Epidermal melanocyte (primary cell): ENCODE results near the gene TBX2.

Experiments
- DNase-seq: peaks from one replicate; pipeline ENCODE4 v3.0.0; 2011; ENCODE audit warnings: low spot score; ENCODE audit not compliant: insufficient read length

The TBX2 gene

DNA sequence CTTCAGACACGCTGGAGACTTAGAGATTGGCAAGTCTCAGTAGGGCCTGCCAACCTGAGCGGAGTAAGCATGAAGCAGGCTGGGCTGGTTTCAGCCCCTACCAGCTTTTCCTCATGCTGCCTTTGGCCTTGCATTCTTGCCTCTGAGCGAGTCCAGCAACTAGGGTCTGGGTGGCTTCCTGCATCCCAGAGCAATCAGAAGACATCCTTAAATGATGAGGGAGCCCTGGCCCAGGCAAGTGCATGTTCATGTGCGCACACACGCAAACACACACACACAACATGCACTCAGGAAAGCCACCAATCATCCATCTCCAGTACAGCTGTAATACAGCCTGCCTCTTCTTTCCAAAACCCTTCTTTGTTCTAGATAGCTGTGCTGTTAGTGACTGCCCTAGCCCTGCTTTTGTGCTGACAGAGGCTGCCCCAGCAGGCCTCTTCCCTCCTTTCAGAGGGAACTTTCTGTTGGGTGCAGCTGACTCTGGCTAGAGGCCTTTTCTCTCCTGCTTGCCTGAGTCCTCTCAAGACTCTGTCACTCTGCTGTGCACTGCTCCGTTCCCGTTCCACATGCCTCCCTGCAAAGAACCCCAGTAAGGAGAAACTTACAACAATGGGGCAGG lies 30.7 kb upstream of the TBX2 start:
- no peak for DNase-seq

DNA sequence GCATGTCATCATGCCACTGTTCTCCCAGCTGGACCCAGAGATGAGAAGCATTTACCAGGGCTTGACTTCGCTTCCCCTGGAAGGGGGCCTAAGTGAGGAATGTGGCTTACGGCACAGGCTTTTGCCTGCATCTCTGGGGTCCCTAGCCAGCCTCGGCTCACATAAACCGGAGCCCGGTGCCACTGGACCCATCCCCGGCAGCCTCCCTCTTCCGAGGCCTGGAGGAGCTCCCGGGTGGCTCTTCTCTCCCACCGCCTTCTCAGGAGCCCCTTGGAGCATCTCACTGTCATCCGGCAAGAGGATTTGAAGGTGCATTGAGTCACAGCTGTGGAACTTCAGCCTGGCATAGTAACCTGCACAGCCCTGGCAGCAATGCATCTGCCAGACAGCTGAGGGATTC lies 29.9 kb upstream of the TBX2 start:
- DNase-seq: no peak

DNA sequence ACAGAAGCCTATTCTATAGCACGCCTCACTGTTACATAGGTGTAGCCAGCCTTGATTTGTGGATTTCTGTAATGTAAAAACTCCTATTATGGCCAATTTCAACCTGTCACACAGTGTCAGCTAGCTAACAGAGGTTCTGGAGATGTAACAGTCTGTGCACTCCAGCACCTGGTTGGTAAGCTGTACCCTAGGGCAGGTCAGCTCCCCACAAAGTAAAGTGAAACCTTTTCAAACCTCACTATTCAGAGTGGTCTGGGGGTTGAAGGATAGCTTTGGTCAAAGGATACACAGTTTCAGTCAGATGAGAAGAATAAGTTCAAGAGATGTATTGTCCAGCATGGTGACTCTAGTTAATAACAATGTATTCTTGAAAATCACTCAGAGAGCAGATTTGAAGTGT lies 28.5 kb upstream of the TBX2 start:
- DNase-seq: no peak

GRCh38 chr17:61371606-61372005 lies 28.0 kb upstream of the TBX2 start:
- DNase-seq: no peak

- no peak for DNase-seq
Observed at GRCh38 chr17:61372436-61372835, 27.2 kb upstream of the TBX2 start.

- no peak for DNase-seq
Observed at GRCh38 chr17:61376931-61377838, 22.5 kb upstream of the TBX2 start.

DNA sequence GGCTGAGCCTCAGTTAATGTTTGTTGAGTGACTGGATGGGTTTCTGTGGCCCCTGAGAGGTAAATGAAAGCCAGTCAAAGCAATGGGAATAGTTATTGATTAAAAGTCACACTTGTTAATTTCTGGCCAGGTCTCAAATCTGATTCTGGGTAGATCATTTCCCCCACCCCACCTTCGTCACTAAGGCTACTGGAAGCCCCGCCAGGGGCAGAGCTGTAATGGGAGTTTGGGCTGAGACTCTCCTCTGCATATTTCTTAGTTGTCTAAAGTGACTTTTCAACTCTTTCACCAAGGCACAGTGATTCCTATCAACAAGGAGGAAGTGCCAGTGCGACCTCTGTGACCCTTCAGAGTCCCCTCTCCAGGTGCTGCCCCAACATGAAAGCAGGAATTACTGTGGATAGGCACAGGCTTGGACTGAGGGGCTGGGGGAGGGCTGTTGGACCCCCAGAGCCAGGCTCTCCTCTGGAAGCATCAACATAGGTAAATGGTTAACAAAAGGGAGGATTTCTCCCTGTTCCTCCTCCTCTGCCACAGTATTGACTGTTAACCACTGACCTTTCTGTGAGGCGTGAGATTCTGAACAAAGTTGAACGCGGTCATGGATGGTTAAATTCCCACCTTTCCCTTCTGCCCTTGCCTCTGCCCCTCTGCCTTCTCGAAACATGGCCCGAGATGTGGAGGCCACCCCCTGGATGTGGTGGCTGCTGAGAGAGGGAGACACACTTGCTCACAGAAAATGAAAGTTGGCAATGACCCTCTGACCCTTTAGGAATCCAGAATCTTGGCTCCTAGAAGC lies 20.8 kb upstream of the TBX2 start:
- no peak for DNase-seq

DNA sequence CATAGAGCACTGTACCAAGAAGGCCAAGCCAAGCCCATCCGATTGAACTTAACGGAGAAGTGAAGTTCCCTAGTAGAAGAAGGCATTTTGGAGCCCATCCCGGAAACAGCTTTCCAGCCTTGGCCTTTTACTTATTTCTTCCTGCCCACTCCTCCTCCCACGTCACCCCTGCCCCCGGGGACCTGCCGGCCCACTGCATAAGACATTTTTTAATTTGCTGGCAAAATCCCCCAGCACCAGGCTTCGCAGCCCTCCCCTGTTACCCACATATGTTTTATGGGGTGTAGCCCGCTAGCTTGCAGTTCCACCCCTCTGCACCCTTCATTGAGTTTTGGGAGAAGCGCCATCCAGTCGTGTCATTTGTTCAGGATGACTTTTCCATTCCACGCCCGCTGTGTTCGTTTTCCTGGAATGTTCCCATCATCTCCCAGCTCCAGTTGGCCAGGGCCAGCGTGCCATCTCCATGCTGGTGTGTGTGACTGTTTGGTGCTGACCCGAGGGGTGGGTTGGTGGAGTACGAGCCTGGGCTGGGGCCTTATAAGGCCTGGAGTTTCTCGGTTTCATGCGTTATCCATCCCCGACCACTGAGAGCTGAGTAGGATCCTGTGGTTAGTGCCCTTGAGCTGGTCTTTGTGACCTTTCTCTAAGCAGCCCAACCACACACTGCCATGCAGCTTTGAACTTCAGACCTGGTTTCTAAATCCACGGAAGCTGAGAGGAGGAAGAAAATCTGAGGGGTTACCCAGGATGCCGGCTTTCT lies 20.0 kb upstream of the TBX2 start:
- DNase-seq: no peak

DNA sequence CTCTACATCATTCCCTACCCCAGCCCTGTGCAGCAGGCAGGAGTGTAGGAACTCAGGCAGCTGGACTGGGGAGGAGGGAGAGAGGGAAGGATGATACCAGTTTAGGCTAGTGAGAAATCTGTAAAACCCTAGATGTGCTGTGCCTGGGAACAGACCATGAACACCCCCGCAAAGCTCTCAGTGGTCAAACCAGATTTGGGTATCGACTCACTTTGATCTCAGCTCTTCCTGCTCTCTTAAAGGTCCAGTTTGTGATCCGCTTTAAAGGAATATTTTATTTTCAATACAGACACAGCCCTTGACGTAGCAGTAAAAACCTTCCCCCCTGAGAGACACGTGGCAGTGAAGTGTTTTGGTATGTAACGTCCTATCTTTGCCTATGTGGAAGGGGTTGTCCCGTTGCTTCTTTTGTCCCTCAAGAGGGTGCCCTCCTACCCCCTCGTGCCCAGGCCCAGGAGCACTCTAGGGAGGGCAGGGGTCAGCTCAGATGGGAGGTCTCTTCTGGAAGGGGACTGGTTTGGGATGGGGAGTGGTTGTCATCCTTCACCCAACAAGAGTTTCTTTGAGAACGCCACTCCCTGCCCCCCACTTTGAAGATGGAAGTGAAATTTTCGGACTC lies 19.3 kb upstream of the TBX2 start:
- no peak for DNase-seq

- DNase-seq: no peak
Observed at GRCh38 chr17:61380836-61381525, 18.7 kb upstream of the TBX2 start.

DNA sequence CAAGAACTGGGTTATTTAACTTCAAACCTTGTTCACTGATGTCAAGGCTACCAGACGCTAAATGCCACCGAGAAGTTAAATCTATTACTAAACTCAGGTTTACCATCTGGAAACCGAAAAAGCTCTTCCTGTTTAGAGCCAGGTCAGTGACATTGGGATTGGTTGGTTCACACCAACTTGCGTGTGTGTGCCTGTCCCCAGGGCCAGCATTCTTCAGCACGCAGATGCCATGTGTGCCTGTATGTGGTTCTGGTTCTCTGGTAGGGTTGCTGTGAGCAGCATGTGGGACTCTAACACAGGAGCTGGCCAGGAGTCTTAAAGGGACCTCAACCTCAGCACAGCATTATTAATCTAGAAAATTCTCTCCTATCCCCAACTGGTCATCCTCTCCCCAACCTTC lies 18.1 kb upstream of the TBX2 start:
- no peak for DNase-seq

GRCh38 chr17:61382796-61383688 lies 16.6 kb upstream of the TBX2 start:
- no peak for DNase-seq

GRCh38 chr17:61383689-61384201 lies 15.9 kb upstream of the TBX2 start:
- DNase-seq: no peak

- DNase-seq: no peak
Observed at GRCh38 chr17:61384354-61384691, 15.3 kb upstream of the TBX2 start.

GRCh38 chr17:61384692-61385576 lies 14.7 kb upstream of the TBX2 start:
- DNase-seq: no peak

- DNase-seq: no peak
Observed at GRCh38 chr17:61385577-61386236, 13.9 kb upstream of the TBX2 start.

- no peak for DNase-seq
Observed at GRCh38 chr17:61386251-61386650, 13.4 kb upstream of the TBX2 start.

DNA sequence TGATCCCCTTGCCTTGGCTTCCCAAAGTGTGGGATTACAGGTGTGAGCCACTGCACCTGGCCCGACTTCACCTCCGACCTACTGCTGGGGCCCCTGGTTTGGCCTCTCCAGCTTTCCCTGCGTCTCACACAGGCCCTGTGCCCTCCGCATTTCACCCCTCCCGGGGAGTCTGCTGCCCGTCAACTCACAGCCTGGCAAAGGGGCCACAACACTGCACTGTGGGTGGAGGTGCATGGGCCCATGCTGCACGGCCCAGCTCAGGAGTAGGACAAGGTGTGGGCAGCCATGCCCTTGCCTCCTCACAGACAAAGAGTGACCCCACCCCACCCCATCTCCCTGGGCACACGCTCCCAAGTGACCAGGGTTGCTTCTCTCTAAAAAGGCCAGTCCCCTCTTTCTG lies 12.6 kb upstream of the TBX2 start:
- no peak for DNase-seq
